GM18502 (cell line): Measurements from ENCODE around the gene GDF9.
"Not testable (repeated sequence)": the region's sequence is repeated elsewhere in the genome, so short reads cannot be mapped to it uniquely, and the experiment has no call there.

Experiments used
- ATAC-seq: cut with Tn5 transposase; IDR thresholded peaks from one replicate; pipeline ENCODE4 v1.9.1; 2021; ENCODE audit warnings: mild to moderate bottlenecking; ENCODE audit not compliant: unreplicated experiment, poor library complexity

GDF9 gene

DNA sequence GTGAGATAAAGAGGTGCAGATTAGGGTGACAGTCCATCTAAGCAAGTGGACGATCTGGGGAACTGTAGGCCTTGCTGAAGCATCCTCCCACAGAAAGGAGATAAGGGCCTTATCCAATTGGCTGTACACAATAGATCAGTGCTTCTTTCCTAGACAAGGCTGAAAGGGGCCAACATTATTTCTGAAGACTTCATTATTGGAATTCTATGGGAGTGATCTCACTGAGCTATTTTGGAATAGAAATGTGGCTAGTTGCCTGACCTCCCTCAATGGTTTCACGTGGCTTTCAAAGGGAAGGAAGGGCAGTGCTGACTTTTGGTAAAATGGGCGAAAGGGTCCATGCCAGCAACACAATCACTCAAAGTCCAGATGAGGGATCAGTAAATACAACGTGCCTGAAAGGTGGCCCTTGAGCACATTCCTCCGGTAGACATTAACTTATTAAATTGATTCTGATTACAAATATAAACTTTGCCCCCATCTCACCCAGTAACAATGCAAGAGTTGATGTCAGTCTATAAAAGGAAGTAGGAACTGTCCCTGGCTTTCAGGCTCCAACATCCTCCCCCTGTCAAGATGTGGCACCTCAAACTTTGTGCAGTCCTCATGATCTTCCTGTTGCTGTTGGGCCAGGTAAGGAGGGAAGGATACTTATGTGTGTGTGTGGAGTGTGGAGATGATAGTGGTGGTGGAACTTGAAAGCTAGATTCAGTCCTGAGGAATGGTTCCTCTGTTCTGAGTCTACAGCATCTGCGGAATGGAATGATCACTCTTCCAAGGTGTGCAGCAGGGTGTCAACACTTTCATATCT, 7.1 kb upstream of the GDF9 start, which contains the start of gene LEAP2:
Gene LEAP2 (plus strand): TSS at position 550 of the 811 bp plus-strand sequence. CDS start 27 bp downstream, at position 577.
- ATAC-seq: no peak

GRCh38 chr5:132872788-132873118, 6.5 kb upstream of the GDF9 start:
- ATAC-seq: no peak

GRCh38 chr5:132871459-132872284, 5.4 kb upstream of the GDF9 start:
- no peak for ATAC-seq

DNA sequence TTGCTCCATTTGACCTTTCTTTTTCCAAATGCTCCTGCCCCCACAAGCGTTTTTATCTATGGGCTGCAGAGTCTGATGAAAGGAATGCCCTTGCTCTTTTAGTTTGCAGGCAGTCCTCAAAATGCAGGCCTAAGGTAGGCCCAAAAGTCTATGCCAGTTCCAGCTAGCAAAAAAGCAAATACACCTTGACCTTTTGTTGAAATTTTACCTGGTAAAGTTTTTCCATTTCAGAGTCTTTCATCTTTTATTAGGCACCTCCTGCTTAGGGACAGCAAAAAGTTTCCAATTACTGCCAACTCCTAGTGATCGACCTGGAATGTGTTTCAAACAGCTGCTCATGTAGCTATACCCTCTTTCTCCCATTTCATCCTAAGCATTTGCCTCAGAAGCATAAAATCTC, 4.5 kb upstream of the GDF9 start:
- ATAC-seq: no peak

- no peak for ATAC-seq
Measured at GRCh38 chr5:132868754-132869153, 2.5 kb upstream of the GDF9 start.

- ATAC-seq: no peak
Measured at GRCh38 chr5:132867046-132867451, 780 bp upstream of the GDF9 start.

DNA sequence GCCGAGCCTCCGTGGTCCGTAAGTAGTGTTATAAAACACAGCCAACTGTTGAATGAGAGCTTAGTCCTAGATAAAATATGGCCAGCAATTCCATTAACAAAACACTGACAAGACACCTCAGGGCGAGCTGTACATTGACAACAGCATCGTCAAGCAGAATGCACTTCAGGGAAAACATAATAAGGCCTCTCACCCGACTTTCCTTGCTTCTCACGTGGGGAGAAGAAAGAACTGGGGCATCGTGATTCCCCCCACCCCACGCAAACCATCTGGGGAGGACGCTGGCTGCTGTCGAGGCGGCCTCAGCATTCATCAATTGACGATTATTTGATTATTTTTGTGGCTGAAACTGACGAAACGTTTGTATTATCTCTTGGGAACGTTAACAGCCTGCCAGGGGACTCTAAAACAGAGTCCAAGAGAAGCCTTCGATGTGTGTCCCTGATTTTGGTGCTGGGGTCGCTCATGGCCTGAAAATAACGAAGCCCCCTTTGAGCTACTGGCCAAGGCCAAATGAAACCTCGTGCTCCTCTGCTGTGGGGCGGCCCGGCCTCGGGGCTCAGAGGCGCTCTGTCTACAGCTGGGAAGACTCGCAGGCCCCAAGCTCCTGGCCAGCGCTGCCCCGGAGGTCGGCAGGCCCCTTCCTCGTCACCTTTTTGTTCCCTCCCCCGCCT, 464 bp downstream of the GDF9 start:
- peak; percentile 29 for ATAC-seq

DNA sequence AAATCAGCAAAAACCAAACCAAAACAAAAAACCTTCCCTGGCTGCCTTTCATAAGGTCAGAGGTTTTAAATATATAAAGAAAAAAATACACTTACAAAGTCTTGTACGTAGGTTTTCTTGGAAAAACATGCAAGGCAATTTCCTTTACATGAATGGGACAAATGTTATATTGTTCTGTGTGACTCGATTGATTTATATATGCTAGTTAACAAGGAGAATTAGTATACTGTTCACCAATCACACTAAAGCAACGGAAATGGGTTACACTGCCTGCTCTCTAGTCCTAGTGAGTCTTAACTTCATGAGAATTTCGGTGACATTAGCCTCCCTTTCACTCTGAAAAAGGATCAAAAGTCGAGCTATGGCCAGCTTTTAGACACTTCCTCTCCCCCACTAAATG, 5.5 kb downstream of the GDF9 start:
- no peak for ATAC-seq

- no peak for ATAC-seq
Measured at GRCh38 chr5:132859889-132860437, 6.3 kb downstream of the GDF9 start.

DNA sequence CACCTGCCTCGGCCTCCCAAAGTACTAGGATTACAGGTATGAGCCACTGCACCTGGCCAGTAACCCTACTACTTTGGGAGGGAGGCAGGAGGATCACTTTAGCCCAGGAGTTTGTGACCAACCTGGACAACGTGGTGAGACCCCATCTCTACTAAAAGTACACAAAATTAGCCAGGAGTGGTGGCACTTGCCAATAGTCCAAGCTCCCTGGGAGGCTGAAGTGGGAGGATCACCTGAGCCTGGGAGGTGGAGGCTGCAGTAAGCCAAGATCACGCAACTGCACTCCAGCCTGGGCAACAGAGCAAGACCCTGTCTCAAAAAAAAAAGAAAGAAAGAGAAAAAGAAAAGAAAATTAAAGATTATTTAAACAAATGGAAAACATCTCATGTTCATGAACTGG, 10.3 kb downstream of the GDF9 start:
- ATAC-seq: no peak

DNA sequence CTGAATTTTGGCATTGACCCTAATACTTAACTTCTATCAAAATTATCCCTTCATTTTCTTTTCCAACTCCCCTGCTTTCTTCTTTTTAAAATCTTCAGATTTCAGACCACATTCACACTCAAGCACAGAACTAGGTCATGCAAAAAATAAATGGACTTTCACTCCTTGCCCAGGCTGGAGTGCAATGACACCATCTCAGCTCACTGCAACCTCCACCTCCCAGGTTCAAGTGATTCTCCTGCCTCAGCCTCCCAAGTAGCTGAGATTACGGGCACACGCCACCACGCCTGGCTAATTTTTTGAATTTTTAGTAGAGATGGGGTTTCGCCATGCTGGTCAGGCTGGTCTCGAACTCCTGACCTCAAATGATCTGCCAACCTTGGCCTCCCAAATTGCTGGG, 11.3 kb downstream of the GDF9 start:
- ATAC-seq: not testable (repeated sequence)

DNA sequence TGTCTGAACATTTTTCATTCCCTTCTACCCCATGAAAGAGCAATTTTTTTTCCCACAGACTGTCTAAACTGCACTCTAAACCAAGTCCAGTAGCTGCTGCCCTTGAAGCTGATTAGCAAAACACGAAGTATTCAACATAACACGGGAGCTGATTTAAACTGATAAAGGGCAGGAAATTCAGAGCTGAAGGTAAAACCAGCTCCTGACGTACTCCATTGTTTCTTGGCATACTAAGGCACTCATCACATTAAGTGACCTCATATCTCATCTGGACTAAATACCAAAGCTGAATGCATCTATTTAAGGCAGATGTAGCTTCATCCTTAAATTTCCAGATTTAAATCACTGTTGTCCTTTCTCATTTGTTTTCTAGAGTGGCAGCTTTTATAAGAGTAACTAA, 12.0 kb downstream of the GDF9 start:
- ATAC-seq: no peak

DNA sequence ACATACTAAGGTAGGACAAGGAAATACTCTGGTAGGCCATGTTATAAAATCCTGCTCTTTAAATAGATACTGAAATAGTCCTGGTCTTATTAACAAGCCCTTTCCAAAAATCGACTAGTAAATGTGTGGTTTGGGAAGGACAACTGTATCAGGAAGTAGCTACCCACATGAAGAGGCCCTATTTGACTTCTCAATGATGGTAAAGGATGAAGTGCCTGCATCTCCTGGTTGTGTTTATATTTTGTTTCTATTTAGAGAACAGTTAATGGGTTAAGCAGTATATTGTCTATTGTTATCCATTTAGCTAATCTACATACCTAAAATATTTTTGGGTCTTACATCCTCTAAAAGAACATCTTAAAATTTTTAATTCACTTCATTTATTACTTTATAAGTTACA, 12.5 kb downstream of the GDF9 start:
- no peak for ATAC-seq

GRCh38 chr5:132853323-132853722, 12.9 kb downstream of the GDF9 start:
- ATAC-seq: no peak

- no peak for ATAC-seq
Measured at GRCh38 chr5:132850066-132850465, 16.2 kb downstream of the GDF9 start.

DNA sequence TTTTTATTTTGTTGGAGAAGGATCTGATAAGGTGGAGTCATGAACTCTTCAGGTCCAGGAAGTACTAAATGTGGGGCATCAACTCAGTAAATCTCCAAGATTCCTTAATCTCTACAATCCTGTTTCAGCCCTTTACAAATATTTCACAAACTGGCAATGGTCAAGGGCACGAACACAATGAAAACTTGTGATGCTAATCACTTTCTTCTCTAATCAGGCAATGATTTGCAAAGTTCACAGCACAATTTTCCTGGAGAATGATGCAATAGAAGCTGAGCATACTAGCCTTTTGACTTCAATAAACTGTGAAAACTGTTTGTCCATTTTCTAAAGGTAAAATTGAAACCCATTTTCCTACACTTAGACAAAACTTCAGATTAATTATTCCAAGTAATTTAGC, 16.9 kb downstream of the GDF9 start:
- ATAC-seq: no peak

GRCh38 chr5:132848270-132848669, 18.0 kb downstream of the GDF9 start:
- ATAC-seq: no peak

DNA sequence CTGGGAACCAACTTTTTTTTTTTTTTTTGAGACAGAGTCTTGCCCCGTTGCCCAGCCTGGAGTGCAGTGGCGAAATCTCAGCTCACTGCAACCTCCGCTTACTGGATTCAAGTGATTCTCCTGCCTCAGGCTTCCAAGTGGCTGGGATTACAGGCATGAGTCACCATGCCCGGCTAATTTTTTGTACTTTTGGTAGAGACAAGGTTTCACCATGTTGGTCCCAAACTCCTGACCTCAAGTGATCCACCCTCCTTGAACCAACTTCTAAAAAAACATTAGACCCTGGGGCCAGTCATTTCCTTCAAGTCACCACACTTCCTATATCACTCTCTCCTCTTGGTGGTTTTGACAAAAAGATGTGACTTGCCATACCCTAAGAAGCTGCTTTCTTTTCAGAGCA, 25.0 kb downstream of the GDF9 start:
- ATAC-seq: no peak

- ATAC-seq: no peak
Measured at GRCh38 chr5:132840896-132841295, 25.4 kb downstream of the GDF9 start.

GRCh38 chr5:132840313-132840712, 26.0 kb downstream of the GDF9 start:
- no peak for ATAC-seq
